HepG2 (cell line): Measurements from ENCODE around the gene CEACAM4. TPM values are rescaled to one million over a fixed set of nuclear protein-coding genes. Genes with fewer than 3 reads are reported as not detected.

Experiments used
- ATAC-seq: fragments of 200-7000 bp; cut with Tn5 transposase; 3 replicates; pipeline ENCODE4 v1.9.1; 2020; ENCODE audit warnings: mild to moderate bottlenecking, moderate library complexity
- BruUV-seq: library from RNA; stranded (reverse); fragments of 400-500 nt; replicated peaks from 2 replicates; lab custom pipeline; 2021; lab: Mats Ljungman, UMichigan
- CTCF ChIA-PET: fragments of 300-600 bp; formaldehyde crosslinking; extraction: SDS; loops from one replicate; lab custom pipeline; 2021; ENCODE audit warnings: low total read pairs, inconsistent platforms, low intra/inter-chr PET ratio; lab: Yijun Ruan, JAX
- POLR2A ChIA-PET: fragments of 350-600 bp; sonication (Branson Sonifier 250); formaldehyde crosslinking; loops from one replicate; lab custom pipeline; 2020; ENCODE audit warnings: antibody characterized with exemption, inconsistent platforms; lab: Yijun Ruan, JAX
- DNase-seq: peaks from one replicate; pipeline ENCODE4 v3.0.0-alpha.2; 2015; ENCODE audit warnings: low spot score
- FAIRE-seq: peaks from 3 replicates; lab custom pipeline; 2011; peaks lifted over from hg19 to GRCh38; lab: Jason Lieb, UNC
- H2AFZ ChIP-seq: one replicate; pipeline ENCODE4 v1.6.1; 2011; ENCODE audit warnings: low read length, inconsistent platforms
- H3K27ac ChIP-seq: fragments of 300-600 bp; 3 replicates; pipeline ENCODE4 v1.8.0; 2011; ENCODE audit warnings: mixed run types, mild to moderate bottlenecking, mixed read lengths, low read length, inconsistent platforms; ENCODE audit not compliant: insufficient read depth; ENCODE audit errors: extremely low read length
- H3K27me3 ChIP-seq, 2 experiments: fragments of 200-600 bp in 1 of 2; 2 replicates in 1 of 2; 3 replicates in 1 of 2; pipeline versions ENCODE4 v1.6.0 to v1.8.0; 2011; ENCODE audit warnings: low read length in 2 of 2, mild to moderate bottlenecking in 2 of 2, moderate library complexity in 2 of 2, inconsistent platforms in 1 of 2; ENCODE audit not compliant: insufficient read depth in 2 of 2, control insufficient read depth in 1 of 2
- H3K36me3 ChIP-seq, 2 experiments: fragments of 200-600 bp in 1 of 2; replicated peaks in 1 of 2; 2 replicates in 1 of 2; 3 replicates in 1 of 2; pipeline versions ENCODE4 v1.5.1 to v1.8.0; 2011; ENCODE audit warnings: low read length in 2 of 2, inconsistent platforms in 1 of 2; ENCODE audit not compliant: insufficient read depth in 2 of 2, control insufficient read depth in 1 of 2
- H3K4me1 ChIP-seq: 2 replicates; pipeline ENCODE4 v1.5.1; 2012; ENCODE audit warnings: low read length, inconsistent platforms; ENCODE audit not compliant: insufficient read depth
- H3K4me2 ChIP-seq: 2 replicates; pipeline ENCODE4 v1.6.0; 2011; ENCODE audit warnings: low read depth, low read length, inconsistent platforms
- H3K4me3 ChIP-seq, 3 experiments: fragments of 200-600 bp in 1 of 3; sonication (generic), shearing (Covaris generic) in 1 of 3; replicated peaks in 1 of 3; 2 replicates each; pipeline ENCODE4 v1.5.1; 2011 to 2016; ENCODE audit warnings: low read length in 3 of 3, inconsistent platforms in 2 of 3, low read depth in 2 of 3, mild to moderate bottlenecking in 2 of 3, control low read depth in 1 of 3, mixed read lengths in 1 of 3; ENCODE audit not compliant: insufficient read depth in 1 of 3
- H3K79me2 ChIP-seq: one replicate; pipeline ENCODE4 v1.6.1; 2011; ENCODE audit warnings: low read length, inconsistent platforms; ENCODE audit not compliant: insufficient read depth
- H3K9ac ChIP-seq: 2 replicates; pipeline ENCODE4 v1.6.0; 2011; ENCODE audit warnings: mild to moderate bottlenecking, low read depth, low read length, inconsistent platforms; ENCODE audit not compliant: insufficient read depth
- H3K9me3 ChIP-seq: 2 replicates; pipeline ENCODE4 v1.5.1; 2012; ENCODE audit warnings: mild to moderate bottlenecking, low read length
- H4K20me1 ChIP-seq: 2 replicates; pipeline ENCODE4 v1.6.0; 2011; ENCODE audit warnings: inconsistent platforms, mild to moderate bottlenecking, low read length, moderate library complexity; ENCODE audit not compliant: insufficient read depth
- BHLHE40 ChIP-seq: IDR thresholded peaks from 2 replicates; pipeline ENCODE4 v1.6.1; 2011; ENCODE audit warnings: low read length, improper control_type of control experiment
- CTCF ChIP-seq: sonication (generic); formaldehyde crosslinking; IDR thresholded peaks from 2 replicates; pipeline ENCODE4 v1.5.0; 2020; ENCODE audit warnings: mild to moderate bottlenecking, missing genetic modification reagents, moderate library complexity
- ELF3 ChIP-seq: IDR thresholded peaks from 2 replicates; pipeline ENCODE4 v1.6.1; 2016; ENCODE audit warnings: missing genetic modification reagents, missing compliant biosample characterization
- FOXA1 ChIP-seq, 2 experiments: fragments of 450-650 bp in 1 of 2; sonication (generic) in 1 of 2; formaldehyde crosslinking in 1 of 2; IDR thresholded peaks; 2 replicates each; pipeline versions ENCODE4 v1.4.0 to v1.6.1; 2016 to 2020; ENCODE audit warnings: missing genetic modification reagents in 1 of 2
- FOXA3 ChIP-seq: IDR thresholded peaks from 2 replicates; pipeline ENCODE4 v1.6.1; 2016; ENCODE audit warnings: missing genetic modification reagents, missing compliant biosample characterization
- GRHL1 ChIP-seq: sonication (generic); formaldehyde crosslinking; conservative IDR thresholded peaks from 2 replicates; pipeline ENCODE4 v1.8.0; 2022; ENCODE audit warnings: missing genetic modification reagents
- HMGXB4 ChIP-seq, 2 experiments: sonication (generic) in 1 of 2; formaldehyde crosslinking in 1 of 2; IDR thresholded peaks; 2 replicates each; pipeline versions ENCODE4 v1.4.0 to v1.6.1; 2018 to 2020; ENCODE audit warnings: missing genetic modification reagents in 2 of 2, borderline replicate concordance in 1 of 2, low read depth in 1 of 2, mild to moderate bottlenecking in 1 of 2, missing biosample characterization in 1 of 2
- MIER2 ChIP-seq: IDR thresholded peaks from 2 replicates; pipeline ENCODE4 v1.6.1; 2016; ENCODE audit warnings: missing biosample characterization, missing genetic modification reagents
- PHF20 ChIP-seq: sonication (generic); formaldehyde crosslinking; IDR thresholded peaks from 2 replicates; pipeline ENCODE4 v1.5.0; 2020; ENCODE audit warnings: mild to moderate bottlenecking, missing genetic modification reagents
- RAD21 ChIP-seq: fragments of 450-650 bp; formaldehyde crosslinking; IDR thresholded peaks from 2 replicates; pipeline ENCODE4 v1.5.0; 2020; ENCODE audit warnings: mild to moderate bottlenecking
- SMC3 ChIP-seq: IDR thresholded peaks from 2 replicates; pipeline ENCODE4 v1.6.1; 2011; ENCODE audit warnings: low read length, improper control_type of control experiment
- STAG1 ChIP-seq: sonication (generic); formaldehyde crosslinking; IDR thresholded peaks from 2 replicates; pipeline ENCODE4 v1.4.0; 2020; ENCODE audit warnings: missing genetic modification reagents
- XRCC5 ChIP-seq: fragments of 200-400 bp; formaldehyde crosslinking; optimal IDR thresholded peaks from 2 replicates; pipeline ENCODE3; 2017; ENCODE audit warnings: mild to moderate bottlenecking, low read length
- WGBS: methylation state at CpG from one replicate; pipeline ENCODE4 v1.1.6; 2017; ENCODE audit warnings: low lambda C conversion rate; 5-methylcytosine and 5-hydroxymethylcytosine counted together
- in situ Hi-C: cut with HindIII; loops from 2 replicates; pipeline ENCODE4 v1.10.0; 2017; ENCODE audit warnings: low pct_unique_long_range_greater_than_20kb; ENCODE audit not compliant: extremely low pct_ligation_motif_present
- intact Hi-C: fragments of 100-400 bp; cut with micrococcal nuclease; formaldehyde crosslinking; loops from one replicate; pipeline ENCODE4 v1.10.0; 2022; ENCODE audit not compliant: unreplicated experiment
- polyA plus RNA-seq, 8 experiments: library from polyadenylated mRNA; depleted of rRNA in 3 of 8; stranded (reverse) in 7 of 8; unstranded in 1 of 8; fragments of >200 nt; fragmentation: Illumina TruSeq in 4 of 8; extraction: Trizol in 4 of 8; gene quantifications; 2 replicates each; pipeline versions ENCODE4 v1.2.1 to v1.2.3, GENCODE V29; 2011 to 2016; ENCODE audit warnings: low read depth in 4 of 8, missing spikeins in 1 of 8, mixed read lengths in 1 of 8; ENCODE audit not compliant: insufficient read depth in 1 of 8
- total RNA-seq, 5 experiments: library from RNA; depleted of rRNA; stranded (reverse); fragments of >200 nt; fragmentation: Illumina TruSeq; extraction: Trizol; gene quantifications; 2 replicates each; pipeline ENCODE4 v1.2.3, GENCODE V29; 2016; ENCODE audit warnings: low read depth in 1 of 5
- TF ChIP-seq, protein P1 (sequence below): sonication (generic); formaldehyde crosslinking; IDR thresholded peaks from 2 replicates; pipeline ENCODE4 v1.9.0; 2021; ENCODE audit warnings: missing genetic modification reagents, borderline replicate concordance
- TF ChIP-seq, protein P2 (sequence below): sonication (generic); formaldehyde crosslinking; IDR thresholded peaks from 2 replicates; pipeline ENCODE4 v1.5.0; 2020; ENCODE audit warnings: missing genetic modification reagents

Gene CEACAM4
- total and polyA plus RNA-seq, 2 of the 13 experiments (the other 11 are each of a cell fraction or from before 2014, with no cell fraction given): not detected

DNA sequence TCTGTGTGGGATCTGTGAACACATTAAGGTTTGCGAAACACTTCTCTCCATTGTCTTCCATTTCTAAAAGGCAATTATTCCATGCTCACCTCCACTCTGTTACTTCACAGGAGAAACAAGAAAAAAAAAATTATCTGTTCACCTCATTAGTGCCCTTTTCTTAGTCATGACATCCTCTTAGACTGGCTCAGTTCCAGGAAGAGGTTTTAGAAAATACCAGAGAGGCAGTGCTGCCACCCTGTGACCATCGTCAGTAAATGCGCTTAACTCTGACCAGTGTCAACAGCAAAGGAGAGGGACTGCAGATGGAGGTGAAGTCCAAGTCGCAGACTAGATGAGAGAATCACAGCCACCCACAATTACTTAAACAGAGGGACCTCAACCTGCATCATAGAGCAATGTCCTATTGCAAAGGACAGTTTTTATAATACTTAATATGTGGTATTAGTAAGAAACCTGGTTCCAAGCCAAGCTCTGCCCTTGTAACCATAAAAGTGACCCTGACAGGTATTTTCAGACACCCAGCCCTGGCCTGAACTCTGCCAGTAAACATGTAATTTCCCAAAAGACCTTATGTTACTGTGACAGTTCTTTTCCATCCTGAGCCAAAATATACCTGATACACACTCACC is 31.5 kb downstream of the CEACAM4 start:
- Histone ChIP-seq H2AFZ (no peak overlapping the region), H3K4me1 (no peaks in the 10 kb centered on the region), H3K27ac (no peak overlapping the region), H4K20me1 (no peaks in the 10 kb centered on the region), H3K9me3 (no peaks in the 10 kb centered on the region), H3K27me3 (no peaks in the 10 kb centered on the region), H3K79me2 (no peaks in the 10 kb centered on the region), H3K4me3 (no peak overlapping the region), H3K9ac (no peak overlapping the region), H3K36me3 (no peaks in the 10 kb centered on the region), H3K4me2 (no peak overlapping the region)
- DNase-seq: peak; percentile 61
- ChIA-PET CTCF (no interaction called here), POLR2A (no interaction called here)
- no TSS peak for BruUV-seq
- WGBS: 25% methylated on average over 4 of the region's 4 CpGs
- ATAC-seq: peak; percentile 82
- in situ Hi-C loops: no loop called here
- peak; percentile 77 for FAIRE-seq
- intact Hi-C loops: no loop called here
- TF ChIP-seq, protein P1, sequence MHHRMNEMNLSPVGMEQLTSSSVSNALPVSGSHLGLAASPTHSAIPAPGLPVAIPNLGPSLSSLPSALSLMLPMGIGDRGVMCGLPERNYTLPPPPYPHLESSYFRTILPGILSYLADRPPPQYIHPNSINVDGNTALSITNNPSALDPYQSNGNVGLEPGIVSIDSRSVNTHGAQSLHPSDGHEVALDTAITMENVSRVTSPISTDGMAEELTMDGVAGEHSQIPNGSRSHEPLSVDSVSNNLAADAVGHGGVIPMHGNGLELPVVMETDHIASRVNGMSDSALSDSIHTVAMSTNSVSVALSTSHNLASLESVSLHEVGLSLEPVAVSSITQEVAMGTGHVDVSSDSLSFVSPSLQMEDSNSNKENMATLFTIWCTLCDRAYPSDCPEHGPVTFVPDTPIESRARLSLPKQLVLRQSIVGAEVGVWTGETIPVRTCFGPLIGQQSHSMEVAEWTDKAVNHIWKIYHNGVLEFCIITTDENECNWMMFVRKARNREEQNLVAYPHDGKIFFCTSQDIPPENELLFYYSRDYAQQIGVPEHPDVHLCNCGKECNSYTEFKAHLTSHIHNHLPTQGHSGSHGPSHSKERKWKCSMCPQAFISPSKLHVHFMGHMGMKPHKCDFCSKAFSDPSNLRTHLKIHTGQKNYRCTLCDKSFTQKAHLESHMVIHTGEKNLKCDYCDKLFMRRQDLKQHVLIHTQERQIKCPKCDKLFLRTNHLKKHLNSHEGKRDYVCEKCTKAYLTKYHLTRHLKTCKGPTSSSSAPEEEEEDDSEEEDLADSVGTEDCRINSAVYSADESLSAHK (CRISPR knock-in tag): no peak
- TF ChIP-seq GRHL1: no peak
- TF ChIP-seq HMGXB4 (CRISPR knock-in tag; IDR thresholded peaks at IDR 0.05; ENCODE audit: borderline replicate concordance in 1 of 2, low read depth in 1 of 2): 0 out of 4 replicates have a peak, but pooled peaks of 1 of the 2 experiments have one; percentile 24
- peak; percentile 69; the same call in 1 of the 2 replicates for TF ChIP-seq ELF3 (CRISPR knock-in tag)
- peak; percentile 65 for TF ChIP-seq FOXA3 (CRISPR knock-in tag)
- peak; percentile 31; the same call in 1 of the 2 replicates for TF ChIP-seq SMC3
- no peak for TF ChIP-seq BHLHE40
- TF ChIP-seq, protein P2, sequence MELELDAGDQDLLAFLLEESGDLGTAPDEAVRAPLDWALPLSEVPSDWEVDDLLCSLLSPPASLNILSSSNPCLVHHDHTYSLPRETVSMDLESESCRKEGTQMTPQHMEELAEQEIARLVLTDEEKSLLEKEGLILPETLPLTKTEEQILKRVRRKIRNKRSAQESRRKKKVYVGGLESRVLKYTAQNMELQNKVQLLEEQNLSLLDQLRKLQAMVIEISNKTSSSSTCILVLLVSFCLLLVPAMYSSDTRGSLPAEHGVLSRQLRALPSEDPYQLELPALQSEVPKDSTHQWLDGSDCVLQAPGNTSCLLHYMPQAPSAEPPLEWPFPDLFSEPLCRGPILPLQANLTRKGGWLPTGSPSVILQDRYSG: no peak
- TF ChIP-seq STAG1 (CRISPR knock-in tag): peak; percentile 42; the same call in 1 of the 2 replicates
- TF ChIP-seq MIER2 (CRISPR knock-in tag): peak; percentile 68
- TF ChIP-seq CTCF (CRISPR knock-in tag): peak; percentile 73
- TF ChIP-seq RAD21 (CRISPR knock-in tag): peak; percentile 17; the same call in 1 of the 2 replicates
- TF ChIP-seq PHF20 (CRISPR knock-in tag): no peak
- TF ChIP-seq XRCC5: peak; percentile 70
- TF ChIP-seq FOXA1 (IDR thresholded peaks at IDR 0.05): no peak
- peak; percentile 81 for TF ChIP-seq FOXA1 (CRISPR knock-in tag; IDR thresholded peaks at IDR 0.05)
